HG02885 (cell line): Measurements from ENCODE around the gene TRMT11.

Source experiments
- ATAC-seq: cut with Tn5 transposase; IDR thresholded peaks from one replicate; pipeline ENCODE4 v1.9.1; 2021; ENCODE audit warnings: mild to moderate bottlenecking; ENCODE audit not compliant: unreplicated experiment, poor library complexity

Gene TRMT11

DNA sequence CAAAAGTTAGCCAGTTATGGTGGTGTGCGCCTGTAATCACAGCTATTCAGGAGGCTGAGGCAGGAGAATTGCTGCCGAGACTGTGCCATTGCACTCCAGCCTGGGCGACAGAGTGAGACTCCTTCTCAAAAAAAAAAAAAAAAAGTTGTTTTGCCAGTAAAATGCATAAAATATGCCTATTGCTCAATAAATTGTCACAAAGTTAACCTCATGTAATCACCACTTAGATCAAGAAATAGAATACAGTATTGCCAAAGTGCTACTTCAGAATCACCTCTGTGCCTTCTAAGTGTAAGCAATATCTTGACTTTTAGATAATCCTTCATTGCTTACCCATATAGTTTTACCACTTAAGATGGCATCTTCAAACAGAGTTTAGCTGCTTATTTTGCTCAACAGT, 80.7 kb downstream of the TRMT11 start:
- ATAC-seq, result no peak

DNA sequence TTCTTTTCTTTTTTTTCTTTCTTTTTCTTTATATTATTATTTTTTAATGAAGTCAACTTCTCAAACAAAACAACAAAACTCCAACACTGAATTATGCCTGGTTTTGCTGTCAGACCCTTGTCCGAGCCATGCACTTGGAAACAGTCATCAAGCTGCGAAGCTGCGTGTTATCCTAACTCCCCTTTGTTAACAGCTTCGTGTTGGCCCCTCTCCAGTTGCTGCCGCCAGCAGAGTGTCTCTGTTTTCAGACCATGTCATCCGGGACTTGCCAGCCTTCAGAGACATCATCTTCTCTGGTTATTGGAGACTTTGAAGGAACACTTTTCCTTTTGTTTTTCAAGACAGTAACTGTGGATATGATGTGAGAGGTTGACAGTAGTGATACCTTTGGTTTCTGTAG, 83.1 kb downstream of the TRMT11 start:
- ATAC-seq, result no peak

DNA sequence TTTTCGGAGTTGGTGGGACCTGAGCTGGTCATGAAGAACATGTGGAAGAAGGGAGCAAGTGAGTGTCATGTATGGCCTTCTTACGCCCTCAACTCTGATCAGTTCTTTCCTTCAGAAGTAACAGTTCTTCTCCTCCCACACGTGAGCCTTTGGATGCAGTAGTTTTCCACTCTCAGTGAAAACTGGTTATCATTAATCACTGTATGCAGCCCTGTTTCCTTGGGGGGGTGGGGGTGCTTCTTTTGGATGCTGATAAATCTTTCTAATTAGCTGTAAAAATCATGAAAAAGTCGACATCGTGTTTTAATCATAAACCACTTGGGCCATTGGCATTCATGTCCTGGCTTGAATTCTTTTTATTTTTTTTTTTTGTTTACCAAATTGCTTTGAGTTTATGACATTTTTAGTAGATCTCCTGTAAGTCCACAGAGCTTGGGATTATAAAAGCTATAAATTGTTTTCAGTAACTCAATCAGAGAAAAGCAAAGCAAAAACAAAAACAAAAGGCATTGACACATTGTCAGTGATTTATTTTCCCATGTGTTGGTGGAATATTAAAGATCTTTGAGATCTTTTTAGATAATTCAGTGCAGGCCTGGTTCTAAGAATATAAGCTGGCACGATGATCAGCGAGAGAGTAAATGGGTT, 84.8 kb downstream of the TRMT11 start:
- no peak for ATAC-seq

DNA sequence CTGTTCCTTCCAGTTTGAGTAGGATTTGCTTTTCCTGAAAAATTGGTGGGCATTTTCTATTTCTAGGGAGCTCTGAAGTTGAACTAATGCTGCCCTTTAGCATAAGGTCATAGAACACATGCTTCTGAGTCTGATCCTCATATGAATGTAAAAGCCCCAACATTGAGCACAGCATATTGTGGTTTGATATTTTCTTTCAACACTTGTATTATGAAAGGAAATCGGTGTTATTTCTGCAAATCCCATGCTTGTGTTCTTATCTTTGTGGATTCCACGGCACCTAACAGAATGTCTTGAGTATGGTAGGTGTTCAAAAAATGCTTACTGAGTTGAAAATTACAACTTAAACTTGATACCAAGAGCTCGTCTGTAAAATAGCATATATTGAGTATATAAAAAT, 85.8 kb downstream of the TRMT11 start:
- no peak for ATAC-seq

DNA sequence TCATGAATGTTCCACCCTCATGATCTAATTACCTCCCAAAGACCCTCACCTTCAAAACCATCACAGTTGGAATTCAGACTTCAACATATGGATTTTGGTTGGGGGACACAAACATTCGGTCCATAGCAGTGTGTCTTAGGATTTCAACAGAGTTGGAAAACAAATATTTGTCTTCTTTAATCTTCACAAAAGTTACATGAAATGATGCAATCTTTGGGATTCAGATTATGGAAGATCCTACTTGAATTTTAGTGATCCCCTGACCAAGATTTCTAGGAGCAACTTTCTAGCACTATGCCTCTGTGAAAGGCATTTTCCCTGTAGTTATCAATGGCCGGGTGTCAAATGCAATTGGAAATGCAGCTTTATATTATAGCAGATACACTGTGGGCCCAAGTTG, 86.5 kb downstream of the TRMT11 start:
- no peak for ATAC-seq

DNA sequence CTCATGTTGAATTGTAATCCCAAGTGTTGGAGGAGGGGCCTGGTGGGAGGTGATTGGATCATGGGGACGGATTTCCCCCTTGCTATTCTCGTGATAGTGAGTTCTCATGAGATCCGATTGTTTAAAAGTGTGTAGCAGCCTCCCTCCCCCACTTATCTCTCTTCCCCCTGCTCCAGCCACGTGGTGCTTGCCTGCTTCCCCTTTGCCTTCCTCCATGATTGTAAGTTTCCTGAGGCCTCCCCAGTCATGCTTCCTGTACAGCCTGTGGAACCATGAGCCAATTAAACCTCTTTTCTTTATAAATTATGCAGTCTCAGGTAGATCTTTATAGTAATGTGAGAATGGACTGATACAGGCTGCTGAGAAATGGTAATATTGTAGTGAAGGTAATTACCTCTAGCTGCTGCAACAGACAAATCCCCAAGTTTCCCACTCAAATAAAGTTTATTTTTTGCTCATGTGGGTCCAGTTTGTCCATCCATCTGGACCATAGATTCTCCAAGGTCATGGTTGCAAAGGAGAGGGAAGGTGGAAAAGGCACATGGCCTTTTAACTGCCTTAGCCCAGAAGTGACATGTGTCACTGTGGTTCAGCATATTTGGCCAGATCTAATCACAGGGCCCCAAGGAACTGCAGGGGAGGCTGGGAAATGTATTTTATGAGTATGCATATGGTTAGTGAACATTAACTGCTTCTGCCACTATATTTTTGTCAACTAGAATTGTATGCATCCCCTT, 89.2 kb downstream of the TRMT11 start:
- no peak for ATAC-seq

DNA sequence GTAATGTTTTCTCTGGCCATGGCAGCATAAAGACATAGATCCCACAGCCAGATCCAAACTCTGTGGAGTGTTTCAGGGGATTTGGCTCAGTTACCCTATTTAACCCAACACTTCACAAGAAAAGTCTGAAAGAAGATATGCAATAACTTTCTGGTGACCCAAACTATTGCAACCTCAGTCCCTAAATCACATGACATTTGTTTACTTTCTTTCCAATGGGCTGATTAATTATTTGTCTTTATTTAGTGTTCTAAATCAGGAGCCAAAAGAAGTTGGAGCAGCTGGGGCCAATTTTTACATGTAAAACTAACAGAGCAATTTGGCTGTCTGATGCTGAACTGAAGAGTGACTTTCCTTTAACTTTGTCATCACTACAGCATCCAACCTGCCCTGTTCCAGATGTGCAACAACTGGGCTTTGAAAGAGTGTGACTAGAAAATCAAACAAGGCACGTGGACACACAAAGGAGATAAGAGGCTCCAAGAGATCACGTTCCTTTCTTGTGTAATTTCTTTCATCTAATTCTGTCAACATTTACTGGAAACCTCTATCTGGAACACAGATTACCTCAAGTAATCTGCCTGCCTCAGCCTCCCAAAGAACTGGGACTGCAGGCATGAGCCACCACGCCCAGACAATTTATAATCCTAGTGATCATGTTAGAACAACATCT, 90.8 kb downstream of the TRMT11 start:
- ATAC-seq, result no peak

DNA sequence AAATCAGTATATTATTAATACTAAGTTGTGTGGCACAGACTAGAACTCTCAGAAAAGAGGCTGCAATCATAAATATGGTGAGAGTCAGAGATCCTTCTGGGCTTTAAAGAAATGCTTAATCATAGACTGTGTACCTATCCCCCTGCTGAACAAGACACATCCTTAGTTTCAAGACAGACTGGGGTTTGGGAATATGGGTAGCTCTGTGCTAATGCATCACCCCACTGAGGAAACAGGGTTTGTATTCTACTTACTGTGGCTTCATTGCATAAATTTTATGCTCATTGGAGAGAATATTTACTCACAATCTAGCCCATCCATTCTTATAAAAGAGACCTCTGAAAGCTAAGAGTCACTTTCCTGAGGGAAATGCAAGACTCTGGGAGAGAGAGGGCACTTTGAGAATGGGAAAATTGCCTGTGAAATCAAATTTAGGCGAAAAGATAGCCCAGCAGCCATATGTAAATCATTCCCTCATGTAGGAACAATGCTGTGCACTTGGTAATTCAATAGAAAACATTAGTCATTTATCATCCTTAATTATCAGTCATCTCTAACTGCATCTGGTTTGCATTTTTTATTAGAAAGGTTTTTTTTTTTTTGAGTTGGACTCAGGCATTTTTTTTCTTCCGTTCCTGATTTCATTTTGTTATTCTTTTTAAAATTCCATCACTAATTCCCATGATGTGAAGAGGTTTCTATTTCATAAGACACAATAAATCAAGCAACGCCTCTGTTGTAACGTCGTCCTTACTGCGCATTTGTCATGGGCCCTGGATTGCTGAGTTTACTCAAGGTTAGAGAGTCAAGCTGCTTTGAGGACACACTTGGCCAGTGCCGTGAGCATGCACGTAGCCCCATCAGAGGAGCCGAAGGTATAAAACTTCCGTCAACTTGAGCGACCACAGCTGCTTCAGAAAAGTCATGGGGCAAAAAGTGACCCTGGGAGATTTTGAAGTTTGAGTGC, 91.8 kb downstream of the TRMT11 start:
- ATAC-seq, result no peak

DNA sequence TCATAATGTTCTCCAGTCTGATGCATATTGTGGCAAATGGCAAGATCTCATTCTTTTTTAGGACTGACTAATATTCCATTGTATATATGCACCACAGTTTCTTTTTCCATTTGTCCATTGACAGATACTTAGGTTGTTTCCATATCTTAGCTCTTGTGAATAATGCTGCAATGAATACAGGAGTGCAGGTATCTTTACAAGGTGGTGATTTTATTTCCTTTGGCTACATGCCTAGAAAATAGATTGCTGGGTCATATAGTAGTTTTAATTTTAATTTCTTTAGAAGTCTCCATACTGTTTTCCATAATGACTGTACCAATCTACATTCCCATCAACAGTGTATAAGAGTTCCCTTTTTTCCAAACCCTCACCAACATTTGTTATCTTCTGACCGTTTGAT, 97.5 kb downstream of the TRMT11 start:
- ATAC-seq, result no peak

DNA sequence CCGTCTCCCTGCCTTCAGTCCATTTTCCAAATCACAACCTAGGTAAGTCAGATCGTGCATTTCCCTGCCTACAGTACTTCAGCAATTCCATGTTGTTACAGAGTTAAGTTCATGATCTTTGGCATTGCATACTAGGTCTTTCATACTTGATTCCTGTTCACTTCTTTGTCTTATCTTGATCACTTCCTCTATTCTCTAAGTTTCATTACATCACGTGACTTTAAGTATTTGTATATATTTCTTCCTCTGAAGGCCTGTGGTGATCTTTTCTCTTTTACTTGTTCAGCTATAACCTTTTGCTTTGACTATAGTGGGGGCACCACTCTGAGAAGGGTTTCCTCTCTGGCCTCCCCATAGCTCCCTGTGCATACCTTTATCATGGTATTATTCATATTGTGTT, 100.2 kb downstream of the TRMT11 start:
- ATAC-seq, result peak; percentile 72
